ENCODE data around the gene ZNF324. TPM values are rescaled to one million over a fixed set of nuclear protein-coding genes. Genes with fewer than 3 reads are reported as not detected.

ZNF324 gene
- total RNA-seq, 1 donor from 2014 or later: 5.3 TPM

DNA sequence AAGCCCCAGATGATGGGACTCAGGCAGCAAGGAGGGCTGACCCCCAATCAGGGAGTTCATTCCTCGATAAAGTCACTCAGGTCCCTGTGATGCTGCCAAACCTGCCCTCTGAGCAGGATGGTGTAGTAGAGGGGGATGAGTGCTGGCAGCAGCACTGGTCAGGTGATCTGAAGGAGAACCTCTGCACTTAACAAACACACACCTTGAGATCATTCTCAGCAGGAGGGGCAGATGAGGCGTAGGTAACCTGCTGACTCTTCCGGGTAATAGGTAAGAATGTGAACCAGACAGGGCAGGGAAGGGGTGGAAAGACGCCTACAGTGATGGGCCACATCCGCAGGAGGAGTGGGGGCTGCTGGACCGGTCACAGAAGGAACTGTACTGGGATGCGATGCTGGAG, 12.4 kb downstream of the ZNF324 start:
- intact Hi-C loops (cut with micrococcal nuclease): no loop called here
- TF ChIP-seq, protein P1, sequence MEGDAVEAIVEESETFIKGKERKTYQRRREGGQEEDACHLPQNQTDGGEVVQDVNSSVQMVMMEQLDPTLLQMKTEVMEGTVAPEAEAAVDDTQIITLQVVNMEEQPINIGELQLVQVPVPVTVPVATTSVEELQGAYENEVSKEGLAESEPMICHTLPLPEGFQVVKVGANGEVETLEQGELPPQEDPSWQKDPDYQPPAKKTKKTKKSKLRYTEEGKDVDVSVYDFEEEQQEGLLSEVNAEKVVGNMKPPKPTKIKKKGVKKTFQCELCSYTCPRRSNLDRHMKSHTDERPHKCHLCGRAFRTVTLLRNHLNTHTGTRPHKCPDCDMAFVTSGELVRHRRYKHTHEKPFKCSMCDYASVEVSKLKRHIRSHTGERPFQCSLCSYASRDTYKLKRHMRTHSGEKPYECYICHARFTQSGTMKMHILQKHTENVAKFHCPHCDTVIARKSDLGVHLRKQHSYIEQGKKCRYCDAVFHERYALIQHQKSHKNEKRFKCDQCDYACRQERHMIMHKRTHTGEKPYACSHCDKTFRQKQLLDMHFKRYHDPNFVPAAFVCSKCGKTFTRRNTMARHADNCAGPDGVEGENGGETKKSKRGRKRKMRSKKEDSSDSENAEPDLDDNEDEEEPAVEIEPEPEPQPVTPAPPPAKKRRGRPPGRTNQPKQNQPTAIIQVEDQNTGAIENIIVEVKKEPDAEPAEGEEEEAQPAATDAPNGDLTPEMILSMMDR (IDR thresholded peaks at IDR 0.05; ENCODE audit: borderline replicate concordance): no peak
- DNase-seq: no peak
- Histone ChIP-seq H3K4me1 (peaks cover 25% of the 10 kb centered on the region), H3K27me3 (ENCODE audit: low read depth) (no peaks in the 10 kb centered on the region), H3K36me3 (peaks cover 24% of the 10 kb centered on the region), H3K27ac (replicated peaks) (no peak overlapping the region), H3K9me3 (replicated peaks) (no peaks in the 10 kb centered on the region), H3K4me3 (no peak overlapping the region)

DNA sequence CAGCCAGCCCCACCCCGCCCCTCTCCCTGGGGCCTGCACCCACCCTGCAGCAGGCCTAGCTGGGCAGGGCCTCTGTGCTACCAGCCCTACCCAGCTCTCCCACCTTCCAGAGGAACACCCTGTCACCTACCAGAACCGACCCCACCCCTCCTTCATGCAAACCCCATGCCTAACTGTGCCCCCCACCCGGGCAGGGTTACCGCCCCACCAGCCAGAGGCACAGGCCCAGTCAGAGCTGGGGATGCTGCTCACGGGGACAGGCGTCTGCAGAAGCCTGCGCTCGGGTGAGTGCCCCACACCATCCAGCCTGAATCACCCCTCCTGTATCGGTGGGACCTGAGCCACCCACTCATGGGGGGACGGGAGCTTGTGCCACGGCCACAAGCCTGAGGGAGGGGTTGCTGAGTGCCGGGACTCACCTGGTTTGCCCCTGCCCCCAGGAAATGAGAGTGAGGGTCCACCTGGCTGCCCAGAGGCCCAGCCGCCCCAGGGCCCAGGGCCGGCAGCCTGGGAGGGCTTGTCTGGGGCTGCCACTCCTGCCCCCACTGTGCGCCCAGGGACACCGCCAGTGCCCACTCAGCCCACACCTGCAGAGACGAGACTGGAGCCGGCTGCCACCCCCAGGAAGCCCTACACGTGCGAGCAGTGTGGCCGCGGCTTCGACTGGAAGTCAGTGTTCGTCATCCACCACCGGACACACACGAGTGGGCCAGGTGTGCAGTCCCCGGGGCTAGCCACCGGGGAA, 13.0 kb downstream of the ZNF324 start:
- TF ChIP-seq, protein P1 (IDR thresholded peaks at IDR 0.05; ENCODE audit: borderline replicate concordance): no peak
- no peak overlapping the region for H3K27ac ChIP-seq (replicated peaks)
- H3K9me3 ChIP-seq (replicated peaks): no peaks in the 10 kb centered on the region
- peaks cover 21% of the 10 kb centered on the region for H3K4me1 ChIP-seq
- H3K36me3 ChIP-seq: peaks cover 24% of the 10 kb centered on the region
- no peak overlapping the region for H3K4me3 ChIP-seq
- intact Hi-C loops (cut with micrococcal nuclease): no loop called here
- DNase-seq: no peak
- H3K27me3 ChIP-seq (ENCODE audit: low read depth): no peaks in the 10 kb centered on the region

DNA sequence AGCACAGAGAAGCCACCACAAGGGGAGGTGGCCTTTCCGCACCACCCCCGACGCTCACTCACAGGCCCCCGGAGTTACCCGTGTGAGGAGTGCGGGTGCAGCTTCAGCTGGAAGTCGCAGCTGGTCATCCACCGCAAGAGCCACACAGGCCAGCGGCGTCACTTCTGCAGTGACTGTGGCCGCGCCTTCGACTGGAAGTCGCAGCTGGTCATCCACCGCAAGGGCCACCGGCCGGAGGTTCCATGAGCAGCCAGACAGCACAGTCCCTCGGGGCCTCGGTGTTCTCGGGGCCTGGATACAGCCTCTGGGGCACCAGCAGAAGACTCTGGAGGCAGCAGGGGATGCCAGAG, 13.6 kb downstream of the ZNF324 start:
- peaks cover 24% of the 10 kb centered on the region for H3K36me3 ChIP-seq
- H3K4me3 ChIP-seq: no peak overlapping the region
- intact Hi-C loops (cut with micrococcal nuclease): no loop called here
- H3K27me3 ChIP-seq (ENCODE audit: low read depth): no peaks in the 10 kb centered on the region
- no peak overlapping the region for H3K27ac ChIP-seq (replicated peaks)
- DNase-seq: no peak
- TF ChIP-seq, protein P1 (IDR thresholded peaks at IDR 0.05; ENCODE audit: borderline replicate concordance): no peak
- H3K9me3 ChIP-seq (replicated peaks): no peaks in the 10 kb centered on the region
- H3K4me1 ChIP-seq: peaks cover 15% of the 10 kb centered on the region

DNA sequence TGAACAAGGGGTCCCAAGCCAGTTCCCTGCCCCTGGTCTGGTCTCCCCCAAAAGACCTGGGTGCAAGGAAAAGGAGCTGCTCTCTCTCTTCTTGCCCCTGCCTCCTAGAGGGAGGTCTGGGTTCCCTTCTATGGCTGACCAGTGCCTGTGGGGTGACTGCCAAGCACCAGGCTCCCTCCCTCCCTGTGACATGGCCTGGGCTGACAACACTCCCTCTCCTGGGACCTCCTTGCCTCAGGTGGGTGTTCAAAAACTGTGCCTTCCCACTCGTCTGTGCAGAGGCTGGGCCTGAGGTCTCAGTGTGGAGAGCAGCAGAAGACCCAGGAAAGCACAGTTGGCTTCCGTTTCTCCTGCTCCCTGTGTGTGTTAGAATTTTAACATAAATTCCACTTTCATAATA, 14.0 kb downstream of the ZNF324 start:
- Histone ChIP-seq H3K4me1 (peaks cover 12% of the 10 kb centered on the region), H3K27me3 (ENCODE audit: low read depth) (no peaks in the 10 kb centered on the region), H3K4me3 (no peak overlapping the region), H3K27ac (replicated peaks) (no peak overlapping the region), H3K9me3 (replicated peaks) (no peaks in the 10 kb centered on the region), H3K36me3 (peaks cover 24% of the 10 kb centered on the region)
- TF ChIP-seq, protein P1 (IDR thresholded peaks at IDR 0.05; ENCODE audit: borderline replicate concordance): no peak
- DNase-seq: no peak
- intact Hi-C loops (cut with micrococcal nuclease): no loop called here

DNA sequence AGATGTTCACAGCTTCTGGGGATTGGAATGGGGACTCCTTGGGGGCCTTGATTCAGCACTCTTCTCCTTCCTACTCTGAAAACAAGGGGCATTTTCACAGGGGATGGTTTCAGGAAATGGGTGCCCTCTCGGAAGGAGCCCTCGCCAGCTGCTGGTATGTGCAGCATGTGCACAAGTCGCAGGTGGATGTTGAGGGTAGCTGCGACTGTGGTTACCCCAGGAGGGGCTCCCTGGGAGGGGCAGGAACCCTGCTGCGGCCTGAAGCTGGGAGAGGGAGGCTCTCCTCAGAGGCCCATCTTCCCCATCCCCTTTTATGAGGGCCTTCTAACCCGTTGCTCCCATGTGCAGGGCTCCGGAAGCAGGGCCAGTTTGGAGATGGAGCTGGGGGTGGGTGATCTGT, 15.5 kb downstream of the ZNF324 start:
- TF ChIP-seq, protein P1 (IDR thresholded peaks at IDR 0.05; ENCODE audit: borderline replicate concordance): no peak
- Histone ChIP-seq H3K4me1 (peaks cover under 1% of the 10 kb centered on the region), H3K9me3 (replicated peaks) (no peaks in the 10 kb centered on the region), H3K27me3 (ENCODE audit: low read depth) (no peaks in the 10 kb centered on the region), H3K36me3 (peaks cover 24% of the 10 kb centered on the region), H3K27ac (replicated peaks) (no peak overlapping the region), H3K4me3 (no peak overlapping the region)
- intact Hi-C loops (cut with micrococcal nuclease): no loop called here
- no peak for DNase-seq
